AG10803 (cell line): ENCODE measurements around the gene HELZ.

Experiments
- DNase-seq: peaks from one replicate; pipeline ENCODE4 v3.0.0; 2010; ENCODE audit warnings: low read depth
- H3K4me3 ChIP-seq: 2 replicates; pipeline ENCODE4 v1.5.1; 2011; ENCODE audit warnings: mild to moderate bottlenecking, low read length, control low read depth
- CTCF ChIP-seq: conservative IDR thresholded peaks from 2 replicates; pipeline ENCODE4 v1.5.1; 2011; ENCODE audit warnings: mild to moderate bottlenecking, low read length, control low read depth, inconsistent platforms

The HELZ gene

GRCh38 chr17:67115401-67115800, 129.6 kb downstream of the HELZ start:
- DNase-seq = no peak
- H3K4me3 ChIP-seq = no peak overlapping the region
- TF ChIP-seq CTCF = no peak

- no peak overlapping the region for H3K4me3 ChIP-seq
- no peak for TF ChIP-seq CTCF
- no peak for DNase-seq
Observed at GRCh38 chr17:67113486-67113885, 131.5 kb downstream of the HELZ start.

GRCh38 chr17:67111808-67112207, 133.2 kb downstream of the HELZ start:
- DNase-seq = no peak
- TF ChIP-seq CTCF = no peak
- H3K4me3 ChIP-seq = no peak overlapping the region

GRCh38 chr17:67111327-67111726, 133.7 kb downstream of the HELZ start:
- no peak overlapping the region for H3K4me3 ChIP-seq
- DNase-seq = no peak
- no peak for TF ChIP-seq CTCF

- no peak for DNase-seq
- no peak overlapping the region for H3K4me3 ChIP-seq
- no peak for TF ChIP-seq CTCF
Observed at GRCh38 chr17:67110619-67111018, 134.4 kb downstream of the HELZ start.

- H3K4me3 ChIP-seq = no peak overlapping the region
- no peak for TF ChIP-seq CTCF
- no peak for DNase-seq
Observed at GRCh38 chr17:67109111-67109510, 135.9 kb downstream of the HELZ start.

- H3K4me3 ChIP-seq = no peak overlapping the region
- no peak for TF ChIP-seq CTCF
- DNase-seq = peak; percentile 77
Observed at GRCh38 chr17:67107811-67108775, 136.9 kb downstream of the HELZ start.
